Nucleus accumbens (tissue), 56 donors: Measurements from ENCODE around the gene NOP56.

ENCODE experiments used
- DNase-seq, 56 donors: peaks; one replicate each; lab custom pipeline; 2025; lab: John Stamatoyannopoulos, UW

NOP56 gene

DNA sequence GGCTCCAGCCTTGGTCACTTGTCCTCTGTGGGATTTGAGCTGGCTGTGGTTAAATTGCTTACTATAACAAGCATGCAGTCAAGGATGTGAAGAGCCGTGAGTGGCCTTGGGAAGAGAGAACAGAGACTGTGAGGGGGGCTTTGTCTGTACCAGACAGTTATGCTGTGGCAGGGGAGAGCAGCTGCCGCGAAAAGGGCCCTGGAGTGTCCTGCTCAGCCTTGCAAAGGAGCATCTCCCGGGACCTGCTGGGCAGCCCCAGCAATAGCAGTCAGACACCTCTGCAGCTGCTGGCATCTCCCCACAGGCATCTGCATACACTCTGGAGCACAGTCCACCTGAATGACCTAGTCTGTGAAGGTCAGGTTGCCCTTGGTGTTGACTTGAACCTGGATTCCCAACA lies 46.5 kb downstream of the NOP56 start:
- DNase-seq: no peak

DNA sequence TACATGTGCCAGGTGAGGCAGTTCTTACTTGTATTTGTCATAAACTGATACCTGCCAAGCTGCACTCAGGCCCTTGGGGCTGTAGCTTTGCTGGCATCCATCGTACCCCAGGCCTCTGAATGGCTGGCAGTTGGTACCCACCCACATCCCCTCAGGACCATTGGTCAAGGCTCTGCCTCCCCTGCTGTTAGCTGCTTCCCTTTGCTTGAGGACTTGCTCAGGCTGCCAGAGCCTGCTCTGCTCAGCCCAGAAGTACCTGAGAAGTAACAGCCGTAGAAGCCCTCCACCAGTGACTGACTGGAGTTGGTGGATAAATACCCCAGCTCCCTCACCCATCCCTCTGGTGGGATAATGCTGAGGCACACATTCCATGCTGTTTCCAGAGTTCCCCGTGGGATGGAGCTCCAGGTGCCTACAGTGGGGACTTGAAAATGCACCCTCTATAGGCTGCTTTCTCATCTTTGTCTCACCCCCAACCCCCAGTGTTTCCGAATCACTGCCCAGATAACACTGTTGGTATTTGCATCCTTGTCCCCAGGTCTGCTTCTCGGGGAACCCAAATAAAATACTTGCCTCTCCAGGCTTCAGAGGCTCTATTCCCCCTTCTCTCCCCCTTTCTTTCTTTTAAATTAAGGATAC lies 47.5 kb downstream of the NOP56 start:
- no peak for DNase-seq

DNA sequence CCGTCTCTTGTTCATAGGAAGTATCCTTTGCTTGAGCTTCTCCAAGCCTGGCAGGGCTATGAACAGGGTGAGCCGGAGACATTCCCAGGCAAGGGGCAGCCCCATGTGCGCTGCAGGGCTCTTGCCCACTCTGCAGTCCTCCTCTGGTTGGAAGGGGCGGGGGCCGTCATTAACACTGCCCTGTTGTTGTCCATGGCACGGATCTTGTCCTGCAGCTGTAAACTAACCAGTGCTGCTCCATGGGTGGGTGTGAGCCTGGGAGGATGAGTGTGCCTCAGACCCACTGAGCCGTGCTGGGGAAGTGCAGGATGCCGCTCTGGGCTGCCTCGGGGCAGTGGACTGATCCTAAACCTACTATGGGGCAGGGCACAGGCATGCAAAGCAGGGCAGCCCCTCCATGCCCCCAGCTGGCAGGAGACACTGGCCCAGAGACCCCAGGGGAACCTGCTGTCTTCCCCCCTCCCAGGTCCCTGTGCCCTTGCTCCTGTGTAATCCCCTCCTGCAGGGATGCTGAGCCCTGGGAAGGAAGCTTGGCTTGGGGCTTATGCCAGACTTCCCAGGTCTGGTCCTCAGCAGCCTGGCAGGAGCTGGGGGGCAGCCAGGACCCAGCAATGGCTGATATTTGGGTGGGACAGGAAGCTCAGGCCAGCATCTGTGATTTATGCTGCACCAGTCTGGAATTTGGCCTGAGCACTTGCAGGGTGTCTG lies 48.6 kb downstream of the NOP56 start:
- DNase-seq: peak in 39 of 56 donors; percentile 2 to 78 (median 39)

DNA sequence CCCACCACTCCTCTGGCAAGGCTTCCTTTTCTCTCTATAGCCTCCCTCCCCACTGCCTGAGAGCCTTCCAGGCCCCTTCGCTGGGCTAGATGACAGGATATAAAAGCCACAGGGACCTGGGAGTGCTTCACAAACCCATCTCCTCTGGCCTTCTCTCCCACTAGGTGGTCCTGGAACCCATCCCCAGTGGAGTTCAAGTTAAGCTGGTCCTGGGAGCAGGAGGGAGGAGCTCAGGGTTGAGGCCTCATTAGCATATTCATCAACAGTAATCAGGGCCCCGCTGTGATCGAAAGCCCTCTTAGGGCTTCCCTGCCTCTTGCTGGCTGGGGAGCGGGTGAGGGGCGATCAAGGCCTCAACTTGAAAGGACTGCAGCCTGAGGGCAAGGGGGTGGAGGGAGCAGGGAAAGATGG lies 49.2 kb downstream of the NOP56 start:
- DNase-seq: no peak

DNA sequence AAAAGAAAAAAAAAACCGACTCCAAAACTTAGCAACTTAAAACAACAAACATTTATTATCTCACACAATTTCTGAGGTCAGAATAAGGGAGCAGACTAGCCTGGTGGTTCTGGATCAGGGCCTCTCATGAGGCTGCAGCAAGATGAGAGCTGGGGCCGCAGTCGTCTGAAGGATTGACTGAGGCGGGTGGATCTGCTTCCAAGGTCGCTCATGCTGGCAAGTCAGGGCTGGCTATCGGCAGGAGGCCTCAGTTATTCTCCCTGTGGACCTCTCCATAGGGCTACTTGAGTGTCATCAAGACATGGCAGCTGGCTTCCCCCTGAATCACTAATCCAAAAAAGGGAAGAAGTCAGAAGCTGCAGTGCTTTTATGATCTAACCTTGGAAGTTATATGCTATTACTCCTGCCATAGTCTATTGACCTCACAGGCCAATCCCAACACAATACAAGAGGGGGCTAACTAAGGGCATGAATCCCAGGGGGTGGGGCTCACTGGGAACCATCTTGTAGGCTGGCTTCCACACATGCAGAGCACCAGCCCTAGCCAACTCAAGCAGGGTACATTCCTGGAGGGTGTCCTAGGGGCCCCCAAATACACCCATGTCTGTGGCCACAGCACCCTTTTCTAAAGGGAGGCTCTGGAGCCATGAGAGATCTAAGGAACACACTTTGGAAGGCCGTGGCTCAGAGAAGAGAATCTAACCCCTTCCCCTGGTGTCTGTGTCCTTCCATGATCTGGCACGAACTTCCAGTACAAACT lies 51.5 kb downstream of the NOP56 start:
- no peak for DNase-seq

DNA sequence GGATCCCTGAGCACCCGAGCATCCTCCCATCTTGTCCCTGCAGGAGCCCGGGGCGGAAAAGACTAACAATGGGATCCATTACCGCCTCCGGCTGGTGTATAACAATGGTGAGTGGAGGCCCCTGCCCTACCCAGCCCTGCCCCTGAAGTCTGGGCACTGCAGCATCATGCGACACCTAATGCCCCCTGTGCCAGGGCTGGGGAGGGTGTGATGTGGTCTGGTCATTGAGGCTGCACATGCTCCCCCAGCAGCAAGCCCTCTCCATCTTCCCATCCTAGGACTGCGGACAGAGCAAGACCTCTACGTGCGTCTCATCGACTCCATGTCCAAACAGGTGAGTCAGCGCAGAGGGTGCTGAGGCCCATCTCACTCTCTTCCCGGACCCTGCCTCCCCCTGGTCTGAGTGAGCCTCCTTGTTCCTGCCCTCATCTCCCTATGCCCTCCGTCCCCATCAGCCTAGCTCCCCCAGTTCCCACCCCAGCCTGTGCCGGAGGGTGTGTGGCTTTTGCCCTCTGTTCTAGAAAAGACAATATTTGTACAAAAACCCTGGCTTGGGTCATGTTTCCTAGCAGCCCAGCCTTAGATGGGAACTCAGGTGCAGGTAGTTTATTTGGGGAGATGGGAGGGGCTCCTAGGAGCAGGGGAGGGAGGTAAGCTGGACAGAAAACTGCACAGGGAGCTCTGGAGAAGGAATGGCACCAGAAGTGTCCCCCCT lies 53.7 kb downstream of the NOP56 start:
- DNase-seq: no peak

DNA sequence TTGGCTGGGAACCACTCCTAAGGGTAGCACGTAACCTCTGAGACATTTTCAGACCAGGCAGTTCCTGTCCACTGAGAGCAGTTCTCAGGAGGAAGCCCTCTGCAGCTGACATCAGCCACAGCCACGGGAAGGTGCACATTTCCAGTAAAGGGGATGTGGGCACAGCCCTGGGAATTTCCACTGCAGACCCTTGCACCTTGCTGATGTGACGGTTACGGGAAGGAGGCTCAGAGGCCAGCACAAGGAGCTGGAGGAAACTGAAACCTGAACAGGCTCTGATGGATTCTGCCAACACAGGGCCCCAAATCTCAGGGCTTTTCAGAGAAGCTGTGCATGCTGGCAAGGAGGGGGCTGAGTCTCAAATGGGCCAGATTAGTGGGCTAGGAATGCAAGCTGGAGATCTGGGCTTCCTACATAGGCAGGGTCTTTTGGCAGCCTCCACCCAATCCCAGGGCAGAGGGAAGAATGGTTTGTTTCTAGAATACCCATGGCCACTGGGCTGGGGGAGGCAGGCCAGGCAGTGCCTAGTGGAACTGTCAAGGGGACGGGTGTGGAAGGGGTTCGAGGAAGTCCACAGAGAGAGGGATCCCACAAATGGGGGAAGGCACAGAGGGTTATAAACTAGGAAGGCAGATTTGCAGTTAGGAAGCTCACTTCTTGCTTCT lies 54.4 kb downstream of the NOP56 start:
- no peak for DNase-seq

DNA sequence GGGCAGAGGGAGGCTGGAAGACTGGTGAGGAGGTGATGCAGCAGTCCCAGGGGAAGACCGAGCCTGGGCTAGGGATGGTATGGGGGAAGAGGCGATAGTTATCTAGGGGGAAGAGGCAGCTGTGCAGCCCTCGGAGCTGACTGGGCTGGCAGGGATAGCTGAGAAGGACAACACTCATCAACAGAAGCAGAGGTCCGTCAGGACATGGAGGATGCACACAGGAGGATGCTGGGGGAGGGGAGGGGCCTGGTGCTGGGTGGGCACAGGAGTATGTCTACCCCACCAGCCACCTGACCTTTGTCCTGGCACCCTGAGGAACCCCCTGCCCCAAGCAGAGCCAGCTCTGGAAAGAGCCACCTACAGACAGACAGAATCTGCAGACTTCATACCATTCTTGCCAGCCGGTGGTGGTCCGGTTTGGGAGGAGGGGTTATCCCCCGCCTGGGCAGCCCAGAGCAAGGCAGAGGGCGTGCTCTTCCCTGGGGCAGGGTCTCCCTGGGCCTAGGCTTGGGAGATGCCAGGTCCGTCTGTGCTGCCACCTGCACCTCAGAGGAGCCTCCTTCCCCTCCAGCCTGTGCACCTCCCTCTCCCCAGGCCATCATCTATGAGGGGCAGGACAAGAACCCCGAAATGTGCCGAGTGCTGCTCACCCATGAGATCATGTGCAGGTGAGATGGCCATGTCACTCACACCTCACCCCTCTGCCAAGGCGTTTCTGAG lies 55.1 kb downstream of the NOP56 start:
- DNase-seq: no peak
